HEK293 (cell line): ENCODE data around the gene FLNA.

ENCODE experiments used
- CTCF ChIA-PET: fragments of 350-600 bp; formaldehyde crosslinking; extraction: SDS; loops from one replicate; lab custom pipeline; 2021; ENCODE audit warnings: antibody characterized with exemption; lab: Yijun Ruan, JAX
- POLR2A ChIA-PET: fragments of 300-600 bp; formaldehyde crosslinking; extraction: SDS; loops from one replicate; lab custom pipeline; 2020; ENCODE audit warnings: antibody characterized with exemption, inconsistent platforms; lab: Yijun Ruan, JAX
- H3K27ac ChIP-seq: fragments of 200-500 bp; sonication (Bioruptor generic); 2 replicates; pipeline ENCODE4 v1.5.1; 2014; ENCODE audit warnings: low read depth, low read length, control low read depth, inconsistent platforms; ENCODE audit errors: extremely low read depth
- H3K36me3 ChIP-seq, 2 experiments: fragments of 200-500 bp in 1 of 2; sonication (Bioruptor generic) in 1 of 2; 1 replicate in 1 of 2; 2 replicates in 1 of 2; pipeline ENCODE4 v1.5.1; 2014 to 2017; ENCODE audit warnings: inconsistent platforms in 2 of 2, low read length in 2 of 2; ENCODE audit not compliant: control insufficient read depth in 2 of 2, insufficient read depth in 1 of 2
- H3K4me1 ChIP-seq: fragments of 200-500 bp; sonication (Bioruptor generic); 2 replicates; pipeline ENCODE4 v1.5.1; 2014; ENCODE audit warnings: mild to moderate bottlenecking, low read length, inconsistent platforms; ENCODE audit not compliant: control insufficient read depth, insufficient read depth
- H3K4me3 ChIP-seq: 2 replicates; pipeline ENCODE4 v1.5.1; 2011; ENCODE audit warnings: low read depth, mild to moderate bottlenecking, control low read depth, low read length, moderate library complexity
- H3K9me3 ChIP-seq: fragments of 200-500 bp; sonication (Bioruptor generic); 2 replicates; pipeline ENCODE4 v1.5.1; 2014; ENCODE audit warnings: low read depth, low read length, inconsistent platforms; ENCODE audit not compliant: control insufficient read depth, insufficient read depth
- GLI4 ChIP-seq: fragments of 450-650 bp; formaldehyde crosslinking; IDR thresholded peaks from 2 replicates; pipeline ENCODE4 v1.5.1; 2016; ENCODE audit warnings: missing biosample characterization, missing genetic modification characterization
- GLIS1 ChIP-seq: fragments of 450-650 bp; formaldehyde crosslinking; IDR thresholded peaks from 2 replicates; pipeline ENCODE4 v1.5.1; 2016; ENCODE audit warnings: missing biosample characterization, missing genetic modification characterization
- KLF10 ChIP-seq: fragments of 450-650 bp; IDR thresholded peaks from 2 replicates; pipeline ENCODE4 v1.5.1; 2018; ENCODE audit warnings: missing biosample characterization, mild to moderate bottlenecking, missing genetic modification characterization
- MZF1 ChIP-seq: fragments of 450-650 bp; formaldehyde crosslinking; IDR thresholded peaks from 2 replicates; pipeline ENCODE4 v1.5.1; 2017; ENCODE audit warnings: missing biosample characterization, missing genetic modification characterization, borderline replicate concordance
- REPIN1 ChIP-seq: fragments of 450-650 bp; formaldehyde crosslinking; IDR thresholded peaks from 2 replicates; pipeline ENCODE4 v1.5.1; 2017; ENCODE audit warnings: missing biosample characterization, missing genetic modification characterization, low read depth
- ZBTB10 ChIP-seq: fragments of 450-650 bp; formaldehyde crosslinking; IDR thresholded peaks from 2 replicates; pipeline ENCODE4 v1.5.1; 2016; ENCODE audit warnings: missing biosample characterization, missing genetic modification characterization
- ZBTB11 ChIP-seq: fragments of 450-650 bp; formaldehyde crosslinking; conservative IDR thresholded peaks from 2 replicates; pipeline ENCODE4 v1.5.1; 2016; ENCODE audit warnings: low read depth, missing biosample characterization, missing genetic modification characterization
- ZBTB6 ChIP-seq: fragments of 450-650 bp; formaldehyde crosslinking; IDR thresholded peaks from 2 replicates; pipeline ENCODE4 v1.5.1; 2017; ENCODE audit warnings: missing biosample characterization, missing genetic modification characterization
- ZEB2 ChIP-seq: fragments of 450-650 bp; formaldehyde crosslinking; IDR thresholded peaks from 2 replicates; pipeline ENCODE4 v1.5.1; 2016; ENCODE audit warnings: missing biosample characterization, missing genetic modification characterization
- ZNF133 ChIP-seq: fragments of 450-650 bp; formaldehyde crosslinking; IDR thresholded peaks from 2 replicates; pipeline ENCODE4 v1.5.1; 2016; ENCODE audit warnings: missing biosample characterization, missing genetic modification characterization
- ZNF157 ChIP-seq: fragments of 450-650 bp; formaldehyde crosslinking; IDR thresholded peaks from 2 replicates; pipeline ENCODE4 v1.5.1; 2016; ENCODE audit warnings: missing biosample characterization, missing genetic modification characterization
- ZNF2 ChIP-seq: fragments of 450-650 bp; formaldehyde crosslinking; IDR thresholded peaks from 2 replicates; pipeline ENCODE4 v1.5.1; 2016; ENCODE audit warnings: missing biosample characterization, missing genetic modification characterization
- ZNF239 ChIP-seq: fragments of 450-650 bp; formaldehyde crosslinking; IDR thresholded peaks from 2 replicates; pipeline ENCODE4 v1.5.1; 2016; ENCODE audit warnings: missing biosample characterization, missing genetic modification characterization
- ZNF324 ChIP-seq: fragments of 450-650 bp; formaldehyde crosslinking; IDR thresholded peaks from 2 replicates; pipeline ENCODE4 v1.5.1; 2016; ENCODE audit warnings: missing biosample characterization, missing genetic modification characterization
- ZNF341 ChIP-seq: fragments of 450-650 bp; formaldehyde crosslinking; IDR thresholded peaks from 2 replicates; pipeline ENCODE4; 2016; ENCODE audit warnings: low read depth, missing biosample characterization, missing genetic modification characterization
- ZNF473 ChIP-seq: fragments of 450-650 bp; formaldehyde crosslinking; IDR thresholded peaks from 2 replicates; pipeline ENCODE4 v1.5.1; 2017; ENCODE audit warnings: missing biosample characterization, missing genetic modification characterization
- ZNF510 ChIP-seq: fragments of 450-650 bp; formaldehyde crosslinking; IDR thresholded peaks from 2 replicates; pipeline ENCODE4 v1.5.1; 2018; ENCODE audit warnings: mild to moderate bottlenecking, missing genetic modification characterization, missing biosample characterization; ENCODE audit not compliant: insufficient replicate concordance
- ZNF513 ChIP-seq: fragments of 450-650 bp; IDR thresholded peaks from 2 replicates; pipeline ENCODE4 v1.5.1; 2018; ENCODE audit warnings: missing biosample characterization, missing genetic modification characterization
- ZNF645 ChIP-seq: fragments of 450-650 bp; formaldehyde crosslinking; IDR thresholded peaks from 2 replicates; pipeline ENCODE4; 2016; ENCODE audit warnings: missing biosample characterization, missing genetic modification characterization
- ZNF654 ChIP-seq: fragments of 450-650 bp; formaldehyde crosslinking; IDR thresholded peaks from 2 replicates; pipeline ENCODE4 v1.5.1; 2016; ENCODE audit warnings: low read depth, missing biosample characterization, missing genetic modification characterization
- ZNF658 ChIP-seq: fragments of 450-650 bp; formaldehyde crosslinking; IDR thresholded peaks from 2 replicates; pipeline ENCODE4; 2016; ENCODE audit warnings: missing biosample characterization, missing genetic modification characterization
- ZNF670 ChIP-seq: fragments of 450-650 bp; formaldehyde crosslinking; IDR thresholded peaks from 2 replicates; pipeline ENCODE4 v1.5.1; 2016; ENCODE audit warnings: missing biosample characterization, missing genetic modification characterization, low read depth
- ZNF76 ChIP-seq: fragments of 450-650 bp; formaldehyde crosslinking; IDR thresholded peaks from 2 replicates; pipeline ENCODE4; 2016; ENCODE audit warnings: low read depth, missing biosample characterization, missing genetic modification characterization, borderline replicate concordance
- ZSCAN16 ChIP-seq: fragments of 450-650 bp; formaldehyde crosslinking; IDR thresholded peaks from 2 replicates; pipeline ENCODE4 v1.5.1; 2016; ENCODE audit warnings: missing biosample characterization, missing genetic modification characterization

FLNA gene

GRCh38 chrX:154370300-154371016 is 4.0 kb downstream of the FLNA start (continued):
- TF ChIP-seq ZNF670 (tag by site-specific recombination): no peak
- TF ChIP-seq KLF10: peak; percentile 12; the same call in 1 of the 2 replicates
- peak; percentile 80 for TF ChIP-seq ZNF341 (tag by site-specific recombination)
- TF ChIP-seq ZNF645 (tag by site-specific recombination): 0 out of 2 replicates have a peak, but pooled peaks have one; percentile 64
- peak; percentile 30; the same call in 1 of the 2 replicates for TF ChIP-seq ZBTB11 (tag by site-specific recombination)

GRCh38 chrX:154369449-154370299 is 4.8 kb downstream of the FLNA start:
- H3K4me1 ChIP-seq: peaks cover 12% of the 10 kb centered on the region
- peaks cover 4 to 51% of the 10 kb centered on the region in 2 experiments; a peak in 2 of 3 replicates for H3K36me3 ChIP-seq
- ChIA-PET CTCF (interaction anchor here (0.5 kb wide), 1 partner anchor 894 kb away, joined by 8 read pairs; no protein-coding TSS in a partner anchor), POLR2A (interaction anchor here (0.5 to 4.3 kb wide), 22 partner anchors 7 to 173 kb away, joined by 3 to 48 read pairs (median 7); partner anchors contain the start of genes DNASE1L1, EMD, PLXNA3 and RPL10)
- no peaks in the 10 kb centered on the region for H3K9me3 ChIP-seq
- peak overlapping the region; percentile 68 for H3K4me3 ChIP-seq
- H3K27ac ChIP-seq: peak overlapping the region; percentile 93
- TF ChIP-seq ZEB2 (tag by site-specific recombination) (no peak), ZBTB10 (peak; percentile 61), REPIN1 (tag by site-specific recombination) (no peak), ZNF473 (tag by site-specific recombination) (no peak), ZNF133 (no peak), GLIS1 (tag by site-specific recombination) (peak; percentile 92), ZNF510 (tag by site-specific recombination) (no peak), ZNF239 (tag by site-specific recombination) (no peak), ZNF654 (tag by site-specific recombination) (no peak), ZBTB6 (tag by site-specific recombination) (no peak), ZNF76 (tag by site-specific recombination) (0 out of 2 replicates have a peak, but pooled peaks have one; percentile 20), GLI4 (tag by site-specific recombination) (no peak), ZSCAN16 (tag by site-specific recombination) (no peak), ZNF513 (no peak), MZF1 (tag by site-specific recombination) (no peak), ZNF157 (tag by site-specific recombination) (no peak), ZNF2 (tag by site-specific recombination) (peak; percentile 93), ZNF658 (no peak), KLF10 (peak; percentile 88), ZNF324 (tag by site-specific recombination) (no peak)
